Stomach (tissue), 9 donors: Measurements from ENCODE around the gene UNC80. TPM values are rescaled to one million over a fixed set of nuclear protein-coding genes. Genes with fewer than 3 reads are reported as not detected.

ENCODE experiments used
- DNase-seq, 2 donors: peaks; one replicate each; pipeline versions ENCODE4 v3.0.0 to v3.0.0-alpha.2; 2013 to 2019
- H3K27ac ChIP-seq, 5 donors: fragments of 200-600 bp in 4 of 5; sonication (generic) in 4 of 5; one replicate each; pipeline ENCODE4 v1.5.1; 2013 to 2019; ENCODE audit warnings: mild to moderate bottlenecking in 1 of 5, moderate library complexity in 1 of 5
- H3K27me3 ChIP-seq, 3 donors: fragments of 200-600 bp; sonication (generic); one replicate each; pipeline ENCODE4 v1.5.1; 2017 to 2019; ENCODE audit warnings: mixed run types in 1 of 3
- H3K36me3 ChIP-seq, 4 donors: fragments of 200-600 bp; sonication (generic); 1 replicate in 3 of 4; 2 replicates in 1 of 4; pipeline ENCODE4 v1.5.1; 2016 to 2019
- H3K4me1 ChIP-seq, 4 donors: fragments of 200-600 bp; sonication (generic); one replicate each; pipeline ENCODE4 v1.5.1; 2016 to 2019
- H3K4me3 ChIP-seq, 4 donors: fragments of 200-600 bp; sonication (generic) in 3 of 4; one replicate each; pipeline ENCODE4 v1.5.1; 2016 to 2019; ENCODE audit warnings: mild to moderate bottlenecking in 1 of 4
- H3K9me3 ChIP-seq, 4 donors: fragments of 200-600 bp; sonication (generic); one replicate each; pipeline ENCODE4 v1.5.1; 2016 to 2019
- CTCF ChIP-seq, 7 experiments: fragments of 450-650 bp in 4 of 7; fragments of 200-600 bp in 3 of 7; sonication (generic) in 3 of 7; IDR thresholded peaks; one replicate each; pipeline ENCODE4 v1.5.1; 2016 to 2019; ENCODE audit warnings: antibody characterized with exemption in 7 of 7, control low read depth in 2 of 7, mild to moderate bottlenecking in 1 of 7
- EP300 ChIP-seq: sonication (generic); formaldehyde crosslinking; IDR thresholded peaks from one replicate; pipeline ENCODE4 v1.6.1; 2017; ENCODE audit warnings: antibody characterized with exemption
- POLR2A ChIP-seq, 4 donors: fragments of 450-650 bp; IDR thresholded peaks; one replicate each; pipeline ENCODE4 v1.6.1; 2016; ENCODE audit warnings: antibody characterized with exemption in 4 of 4, control low read depth in 2 of 4, mild to moderate bottlenecking in 1 of 4, moderate library complexity in 1 of 4
- POLR2AphosphoS5 ChIP-seq, 3 donors: sonication (generic); formaldehyde crosslinking; IDR thresholded peaks; one replicate each; pipeline ENCODE4 v1.6.1; 2016; ENCODE audit warnings: antibody characterized with exemption in 3 of 3
- WGBS, 5 donors: extraction: QIAGEN DNeasy Blood & Tissue Kit in 3 of 5; methylation state at CpG; one replicate each; pipeline versions ENCODE4 v1.1.5 to v1.1.7; 2013 to 2018; 5-methylcytosine and 5-hydroxymethylcytosine counted together
- intact Hi-C: fragments of 100-400 bp; cut with DNase I; formaldehyde crosslinking; loops from one replicate; pipeline ENCODE4 v1.15.1; 2023; ENCODE audit warnings: low total_unique reads
- polyA plus RNA-seq, 3 donors: library from polyadenylated mRNA; stranded (reverse); fragments of 200-250 nt; gene quantifications; one replicate each; pipeline ENCODE4 v1.2.3, GENCODE V29; 2013
- total RNA-seq, 5 donors: library from RNA; depleted of rRNA; stranded (reverse); fragments of >200 nt; gene quantifications; one replicate each; pipeline versions ENCODE4 v1.1.0 to v1.2.3, GENCODE V29; 2014 to 2016
- donor health status: healthy with polysubstance abuse.
- donor health status: Bipolar disorder and iron deficiency.
- donor health status: healthy.

UNC80 gene
- total and polyA plus RNA-seq, 8 donors: 0.08 to 5.1 (median 0.29) TPM; not detected in 1

DNA sequence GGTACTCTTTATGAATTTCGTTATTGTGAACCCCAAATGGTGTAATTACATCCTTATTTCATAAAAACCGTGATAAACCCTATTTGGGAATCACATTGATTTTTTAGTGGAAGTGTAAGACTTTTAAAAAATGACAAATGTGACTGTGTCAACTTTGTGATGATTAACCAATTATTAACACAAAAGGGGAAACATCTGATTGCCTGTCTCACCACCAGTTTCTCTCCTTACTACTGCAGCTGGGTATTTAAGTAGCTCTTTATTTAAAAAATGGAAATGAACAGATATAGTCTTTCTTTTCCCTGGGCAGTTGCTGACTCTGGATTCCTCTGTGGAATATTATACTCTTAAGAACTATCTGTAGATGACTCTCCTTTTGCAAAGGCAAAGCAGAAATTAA lies 219.2 kb downstream of the UNC80 start:
- TF ChIP-seq POLR2AphosphoS5 (IDR thresholded peaks at IDR 0.05): no peak
- no peak for TF ChIP-seq POLR2A (IDR thresholded peaks at IDR 0.05)
- no peak for TF ChIP-seq CTCF (IDR thresholded peaks at IDR 0.05)
- TF ChIP-seq EP300: no peak
- intact Hi-C loops: no loop called here
- WGBS, 5 donors: 77 to 83% (median 79%) methylated on average over 2 of the region's 2 CpGs

GRCh38 chr2:209993968-209994367 lies 222.3 kb downstream of the UNC80 start:
- Histone ChIP-seq H3K4me3 (no peak overlapping the region), H3K4me1 (no peaks in the 10 kb centered on the region), H3K9me3 (no peaks in the 10 kb centered on the region), H3K36me3 (no peaks in the 10 kb centered on the region), H3K27me3 (no peaks in the 10 kb centered on the region), H3K27ac (no peak overlapping the region)
- DNase-seq: no peak
- WGBS, 5 donors: 90 to 96% (median 92%) methylated on average over 9 of the region's 9 CpGs
- intact Hi-C loops: no loop called here
- TF ChIP-seq POLR2AphosphoS5 (IDR thresholded peaks at IDR 0.05): no peak

More for the DNA sequence above, 219.2 kb downstream of the UNC80 start:
- no peaks in the 10 kb centered on the region for H3K9me3 ChIP-seq
- DNase-seq: no peak
- no peaks in the 10 kb centered on the region for H3K36me3 ChIP-seq
- no peak overlapping the region for H3K27ac ChIP-seq
- H3K4me1 ChIP-seq: no peaks in the 10 kb centered on the region
- H3K27me3 ChIP-seq: no peaks in the 10 kb centered on the region
- H3K4me3 ChIP-seq: no peak overlapping the region

GRCh38 chr2:209998596-209998995 lies 227.0 kb downstream of the UNC80 start:
- intact Hi-C loops: no loop called here
- TF ChIP-seq POLR2AphosphoS5 (IDR thresholded peaks at IDR 0.05): no peak
- no peak for TF ChIP-seq EP300
- TF ChIP-seq POLR2A (IDR thresholded peaks at IDR 0.05): no peak
- TF ChIP-seq CTCF (IDR thresholded peaks at IDR 0.05): no peak

GRCh38 chr2:210000464-210001324 lies 229.1 kb downstream of the UNC80 start:
- intact Hi-C loops: no loop called here
- Histone ChIP-seq H3K36me3 (peaks cover 0 to 5% (median 0%) of the 10 kb centered on the region in 4 donors), H3K4me1 (peaks cover 29 to 35% (median 32%) of the 10 kb centered on the region in 4 donors), H3K4me3 (no peak overlapping the region), H3K27ac (no peak overlapping the region), H3K9me3 (no peaks in the 10 kb centered on the region), H3K27me3 (no peaks in the 10 kb centered on the region)
- 92 to 99% (median 97%) methylated on average over 19 to 32 of the region's 32 CpGs for WGBS, 5 donors
- no peak for DNase-seq
- TF ChIP-seq EP300 (no peak), POLR2AphosphoS5 (IDR thresholded peaks at IDR 0.05) (no peak), POLR2A (IDR thresholded peaks at IDR 0.05) (no peak), CTCF (IDR thresholded peaks at IDR 0.05) (no peak)

More at GRCh38 chr2:209998596-209998995, 227.0 kb downstream of the UNC80 start:
- Histone ChIP-seq H3K36me3 (no peaks in the 10 kb centered on the region), H3K4me3 (no peak overlapping the region), H3K9me3 (no peaks in the 10 kb centered on the region), H3K27me3 (no peaks in the 10 kb centered on the region), H3K4me1 (peaks cover 11 to 14% (median 14%) of the 10 kb centered on the region in 4 donors), H3K27ac (no peak overlapping the region)
- no peak for DNase-seq
- 49 to 79% (median 60%) methylated on average over 1 of the region's 1 CpG for WGBS, 5 donors
